Measurements from ENCODE around the gene CCDC149. TPM values are rescaled to one million over a fixed set of nuclear protein-coding genes. Genes with fewer than 3 reads are reported as not detected.

Gene CCDC149
- total and polyA plus RNA-seq, 2 of the 8 experiments (the other 6 are each of a cell fraction or from before 2014, with no cell fraction given), result 2.2 to 5.6 TPM

DNA sequence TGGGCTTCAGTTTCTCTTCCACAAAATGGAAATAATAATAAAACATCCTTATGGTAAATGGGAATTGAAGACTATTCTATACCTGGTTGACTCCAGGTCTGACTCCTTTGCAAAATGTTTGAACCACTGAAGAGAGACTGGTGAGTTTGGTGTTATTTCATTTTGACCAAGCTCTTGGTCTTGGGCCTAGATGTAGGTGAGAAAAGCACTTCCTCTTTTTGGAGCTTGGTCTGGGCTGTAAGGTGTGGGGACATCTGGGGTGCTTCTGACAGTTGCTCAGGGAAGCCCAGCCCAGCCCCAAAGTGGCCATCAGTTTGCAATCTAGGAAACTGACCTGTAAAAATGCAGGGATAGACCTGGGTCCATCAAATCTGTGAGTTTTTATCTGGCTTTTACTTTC, 144.2 kb downstream of the CCDC149 start:
- Histone ChIP-seq H2BK15ac (ENCODE audit: low read length) (no peak overlapping the region), H2BK120ac (replicated peaks; ENCODE audit: low read depth, low read length) (no peak overlapping the region), H2AK5ac (ENCODE audit: low read depth, low read length) (no peak overlapping the region), H3K23me2 (ENCODE audit: low read depth, low read length) (no peaks in the 10 kb centered on the region), H2AFZ (ENCODE audit: low read length) (no peak overlapping the region), H3K36me3 (ENCODE audit: control insufficient read depth in 2 of 4, insufficient read depth in 4 of 4, low read length in 3 of 4) (no peaks in the 10 kb centered on the region), H3K4me3 (ENCODE audit: extremely low read depth in 1 of 4, insufficient read depth in 2 of 4, low read depth in 3 of 4, low read length in 4 of 4) (no peak overlapping the region), H3K56ac (replicated peaks; ENCODE audit: insufficient read length, low read depth, low read length) (no peak overlapping the region), H2BK20ac (ENCODE audit: low read length) (no peak overlapping the region), H3K9me3 (ENCODE audit: insufficient read depth in 2 of 2, low read depth in 1 of 2, low read length in 1 of 2) (no peaks in the 10 kb centered on the region), H3K79me2 (ENCODE audit: control insufficient read depth in 1 of 2, insufficient read depth in 2 of 2, low read length in 2 of 2) (no peaks in the 10 kb centered on the region), H3K79me1 (ENCODE audit: low read depth, low read length) (no peaks in the 10 kb centered on the region), H3K27ac (ENCODE audit: low read depth, low read length) (no peak overlapping the region), H3K4me2 (ENCODE audit: insufficient read depth in 1 of 2, low read depth in 2 of 2, low read length in 2 of 2) (no peak overlapping the region), H3K14ac (ENCODE audit: insufficient read length) (no peak overlapping the region), H3K4me1 (replicated peaks in 1 of 4; ENCODE audit: control insufficient read depth in 3 of 4, insufficient read depth in 4 of 4, low read length in 3 of 4) (peaks cover 0 to 4% (median 2%) of the 10 kb centered on the region in 4 experiments; a peak in 2 of 7 replicates), H2BK5ac (ENCODE audit: low read depth, low read length) (no peak overlapping the region), H4K8ac (ENCODE audit: extremely low read depth, insufficient read depth, low read length) (no peak overlapping the region), H4K5ac (ENCODE audit: insufficient read length, low read depth, low read length) (no peak overlapping the region), H3K4ac (replicated peaks; ENCODE audit: insufficient read length, low read depth, low read length) (no peak overlapping the region), H3K18ac (ENCODE audit: extremely low read depth, low read length) (no peak overlapping the region), H3K27me3 (replicated peaks in 1 of 4; ENCODE audit: control insufficient read depth in 3 of 4, extremely low read depth in 1 of 4, insufficient read depth in 3 of 4, low read length in 3 of 4) (no peaks in the 10 kb centered on the region), H3K9ac (replicated peaks in 1 of 4; ENCODE audit: extremely low read depth in 1 of 4, low read depth in 3 of 4, low read length in 3 of 4) (no peak overlapping the region), H2BK12ac (ENCODE audit: low read depth, low read length) (no peak overlapping the region), H4K91ac (replicated peaks; ENCODE audit: insufficient read length, low read length) (no peak overlapping the region), H3K23ac (ENCODE audit: insufficient read length) (no peak overlapping the region), H4K20me1 (replicated peaks in 1 of 2; ENCODE audit: control insufficient read depth in 1 of 2, insufficient read depth in 2 of 2, low read length in 2 of 2) (no peaks in the 10 kb centered on the region)
- FAIRE-seq (no peak), DNase-seq (ENCODE audit: low read depth in 1 of 2, low spot score in 2 of 2) (no peak)
- ChIA-PET POLR2A (ENCODE audit: partially characterized antibody) (interaction anchor here (0.9 kb wide), 1 partner anchor 16 kb away, joined by 3 read pairs; no protein-coding TSS in a partner anchor), CTCF (ENCODE audit: partially characterized antibody) (interaction anchor here (1.0 kb wide), 2 partner anchors 211 to 293 kb away, joined by 3 read pairs; no protein-coding TSS in a partner anchor)
- TF ChIP-seq RBBP5 (IDR thresholded peaks at IDR 0.05; ENCODE audit: borderline replicate concordance, low read depth, low read length) (no peak), BCL11A (IDR thresholded peaks at IDR 0.05; ENCODE audit: low read depth in 2 of 2, low read length in 2 of 2) (no peak), TBP (IDR thresholded peaks at IDR 0.05; ENCODE audit: low read depth, low read length) (no peak), NRF1 (IDR thresholded peaks at IDR 0.05; ENCODE audit: low read depth, low read length) (no peak), SP2 (IDR thresholded peaks at IDR 0.05; ENCODE audit: low read length) (no peak), SIRT6 (IDR thresholded peaks at IDR 0.05; ENCODE audit: low read length) (no peak), TCF12 (IDR thresholded peaks at IDR 0.05; ENCODE audit: low read depth, low read length) (no peak), CHD1 (IDR thresholded peaks at IDR 0.05; ENCODE audit: low read depth, low read length) (no peak), SUZ12 (IDR thresholded peaks at IDR 0.05; ENCODE audit: low read length) (no peak), EZH2 (IDR thresholded peaks at IDR 0.05; ENCODE audit: low read depth, low read length, severe bottlenecking) (no peak), TEAD4 (IDR thresholded peaks at IDR 0.05; ENCODE audit: low read depth, low read length) (no peak)
- TF ChIP-seq, protein P1, sequence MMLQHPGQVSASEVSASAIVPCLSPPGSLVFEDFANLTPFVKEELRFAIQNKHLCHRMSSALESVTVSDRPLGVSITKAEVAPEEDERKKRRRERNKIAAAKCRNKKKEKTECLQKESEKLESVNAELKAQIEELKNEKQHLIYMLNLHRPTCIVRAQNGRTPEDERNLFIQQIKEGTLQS (IDR thresholded peaks at IDR 0.05; ENCODE audit: insufficient read depth, low read depth, low read length), result no peak
- TF ChIP-seq, protein P2, sequence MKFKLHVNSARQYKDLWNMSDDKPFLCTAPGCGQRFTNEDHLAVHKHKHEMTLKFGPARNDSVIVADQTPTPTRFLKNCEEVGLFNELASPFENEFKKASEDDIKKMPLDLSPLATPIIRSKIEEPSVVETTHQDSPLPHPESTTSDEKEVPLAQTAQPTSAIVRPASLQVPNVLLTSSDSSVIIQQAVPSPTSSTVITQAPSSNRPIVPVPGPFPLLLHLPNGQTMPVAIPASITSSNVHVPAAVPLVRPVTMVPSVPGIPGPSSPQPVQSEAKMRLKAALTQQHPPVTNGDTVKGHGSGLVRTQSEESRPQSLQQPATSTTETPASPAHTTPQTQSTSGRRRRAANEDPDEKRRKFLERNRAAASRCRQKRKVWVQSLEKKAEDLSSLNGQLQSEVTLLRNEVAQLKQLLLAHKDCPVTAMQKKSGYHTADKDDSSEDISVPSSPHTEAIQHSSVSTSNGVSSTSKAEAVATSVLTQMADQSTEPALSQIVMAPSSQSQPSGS (IDR thresholded peaks at IDR 0.05; ENCODE audit: low read length), result no peak
